OCI-LY3 (cell line): ENCODE data around the gene HSPD1.
A peak's percentile ranks its signal among the peaks of the same experiment; 100 is the strongest.

Source experiments
- H2AFZ ChIP-seq: fragments of 200-600, 300-600 bp; shearing (Covaris generic); 2 replicates; pipeline ENCODE4 v1.6.0; 2014; ENCODE audit warnings: antibody characterized with exemption, low read depth, low read length
- H3K27ac ChIP-seq: fragments of 200-600, 300-600 bp; sonication (generic); 2 replicates; pipeline ENCODE4 v1.5.1; 2014; ENCODE audit warnings: mild to moderate bottlenecking, low read length, moderate library complexity, mixed read lengths
- H3K27me3 ChIP-seq: fragments of 200-600, 300-600 bp; sonication (generic); 2 replicates; pipeline ENCODE4 v1.6.1; 2014; ENCODE audit warnings: low read depth, low read length, mixed read lengths
- H3K36me3 ChIP-seq: fragments of 200-600, 300-600 bp; sonication (generic); replicated peaks from 2 replicates; pipeline ENCODE3; 2014; ENCODE audit warnings: low read depth, low read length, mixed read lengths
- H3K4me1 ChIP-seq: fragments of 300-600, 200-600 bp; sonication (generic); 2 replicates; pipeline ENCODE4 v1.6.1; 2014; ENCODE audit warnings: low read length, mixed read lengths
- H3K4me2 ChIP-seq: fragments of 200-600, 300-600 bp; sonication (generic); 2 replicates; pipeline ENCODE4 v1.6.1; 2014; ENCODE audit warnings: low read length, mixed read lengths
- H3K4me3 ChIP-seq: fragments of 300-600, 200-600 bp; sonication (generic); 2 replicates; pipeline ENCODE4 v1.5.1; 2014; ENCODE audit warnings: antibody characterized with exemption, mild to moderate bottlenecking, low read length, moderate library complexity
- H3K79me2 ChIP-seq: fragments of 300-600, 200-600 bp; shearing (Covaris generic); 2 replicates; pipeline ENCODE4 v1.6.1; 2014; ENCODE audit warnings: mild to moderate bottlenecking, low read length, mixed read lengths
- H3K9ac ChIP-seq: fragments of 300-600, 200-600 bp; shearing (Covaris generic); 2 replicates; pipeline ENCODE4 v1.6.0; 2014; ENCODE audit warnings: mild to moderate bottlenecking, low read length, moderate library complexity
- H3K9me3 ChIP-seq: fragments of 200-600, 300-600 bp; shearing (Covaris generic); 2 replicates; pipeline ENCODE4 v1.6.1; 2014; ENCODE audit warnings: low read length, mixed read lengths; ENCODE audit not compliant: insufficient read depth
- H4K20me1 ChIP-seq: fragments of 200-600, 300-600 bp; sonication (generic); 2 replicates; pipeline ENCODE4 v1.6.1; 2016; ENCODE audit warnings: low read length, mixed read lengths; ENCODE audit not compliant: insufficient read depth
- EZH2phosphoT487 ChIP-seq: fragments of 200-600 bp; shearing (Covaris generic); IDR thresholded peaks from 2 replicates; pipeline ENCODE4 v1.6.1; 2018; ENCODE audit warnings: antibody characterized with exemption, mixed run types, low read depth
- TF ChIP-seq, protein P1 (sequence below): fragments of 200-600, 300-600 bp; sonication (generic); IDR thresholded peaks from 2 replicates; pipeline ENCODE4 v1.5.1; 2014; ENCODE audit warnings: antibody characterized with exemption, low read length, low read depth

Gene HSPD1

DNA sequence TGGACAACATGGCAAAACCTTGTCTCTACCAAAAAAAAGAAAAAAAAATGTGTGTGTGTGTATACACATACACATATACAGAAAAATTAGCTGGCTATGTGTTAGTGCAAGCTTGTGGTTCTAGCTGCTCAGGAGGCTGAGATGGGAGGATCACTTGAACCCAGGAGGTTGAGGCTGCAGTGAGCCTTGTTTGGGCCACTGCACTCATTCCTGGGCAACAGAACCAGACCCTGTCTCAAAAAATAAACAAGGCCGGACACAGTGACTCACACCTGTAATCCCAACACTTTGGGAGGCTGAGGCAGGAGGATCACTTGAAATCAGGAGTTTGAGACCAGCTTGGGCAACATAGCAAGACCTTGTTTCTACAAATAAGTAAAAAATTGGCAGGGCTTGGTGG is 44.2 kb downstream of the HSPD1 start:
- peaks cover 48% of the 10 kb centered on the region for H3K79me2 ChIP-seq
- no peaks in the 10 kb centered on the region for H3K9me3 ChIP-seq
- H3K4me2 ChIP-seq: no peak overlapping the region
- H3K27me3 ChIP-seq: no peaks in the 10 kb centered on the region
- no peak overlapping the region for H3K4me3 ChIP-seq
- H3K36me3 ChIP-seq: no peaks in the 10 kb centered on the region
- H2AFZ ChIP-seq: no peak overlapping the region
- peaks cover 13% of the 10 kb centered on the region for H3K4me1 ChIP-seq
- TF ChIP-seq EZH2phosphoT487: no peak
- TF ChIP-seq, protein P1, sequence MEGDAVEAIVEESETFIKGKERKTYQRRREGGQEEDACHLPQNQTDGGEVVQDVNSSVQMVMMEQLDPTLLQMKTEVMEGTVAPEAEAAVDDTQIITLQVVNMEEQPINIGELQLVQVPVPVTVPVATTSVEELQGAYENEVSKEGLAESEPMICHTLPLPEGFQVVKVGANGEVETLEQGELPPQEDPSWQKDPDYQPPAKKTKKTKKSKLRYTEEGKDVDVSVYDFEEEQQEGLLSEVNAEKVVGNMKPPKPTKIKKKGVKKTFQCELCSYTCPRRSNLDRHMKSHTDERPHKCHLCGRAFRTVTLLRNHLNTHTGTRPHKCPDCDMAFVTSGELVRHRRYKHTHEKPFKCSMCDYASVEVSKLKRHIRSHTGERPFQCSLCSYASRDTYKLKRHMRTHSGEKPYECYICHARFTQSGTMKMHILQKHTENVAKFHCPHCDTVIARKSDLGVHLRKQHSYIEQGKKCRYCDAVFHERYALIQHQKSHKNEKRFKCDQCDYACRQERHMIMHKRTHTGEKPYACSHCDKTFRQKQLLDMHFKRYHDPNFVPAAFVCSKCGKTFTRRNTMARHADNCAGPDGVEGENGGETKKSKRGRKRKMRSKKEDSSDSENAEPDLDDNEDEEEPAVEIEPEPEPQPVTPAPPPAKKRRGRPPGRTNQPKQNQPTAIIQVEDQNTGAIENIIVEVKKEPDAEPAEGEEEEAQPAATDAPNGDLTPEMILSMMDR: no peak
- no peak overlapping the region for H3K27ac ChIP-seq
- no peak overlapping the region for H3K9ac ChIP-seq
- peaks cover 6% of the 10 kb centered on the region; the same call in 1 of the 2 replicates for H4K20me1 ChIP-seq

DNA sequence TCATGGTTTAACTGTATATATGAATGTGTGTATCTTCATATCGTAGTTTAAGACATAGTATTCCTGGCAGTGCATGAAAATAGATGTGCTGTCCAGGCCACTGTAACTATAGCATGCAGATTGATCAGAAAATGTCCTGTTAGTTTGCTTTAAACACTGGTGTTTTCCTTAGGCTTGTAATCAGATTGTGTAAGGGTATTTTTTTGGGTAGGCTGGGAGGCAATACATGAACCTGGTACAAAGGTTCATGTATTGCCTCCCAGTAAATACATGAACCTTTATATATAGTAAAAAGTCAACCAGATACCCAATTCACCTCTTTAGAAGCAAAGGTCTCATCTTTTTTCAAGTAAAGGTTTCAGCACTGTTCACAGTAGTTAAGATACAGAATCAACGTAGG is 44.7 kb downstream of the HSPD1 start:
- Histone ChIP-seq H3K9me3 (no peaks in the 10 kb centered on the region), H3K79me2 (peaks cover 48% of the 10 kb centered on the region), H3K27me3 (no peaks in the 10 kb centered on the region), H3K4me3 (peak overlapping the region; percentile 90), H3K4me1 (peaks cover 13% of the 10 kb centered on the region), H2AFZ (no peak overlapping the region), H4K20me1 (peaks cover 6% of the 10 kb centered on the region; the same call in 1 of the 2 replicates), H3K4me2 (peak overlapping the region; percentile 76), H3K36me3 (no peaks in the 10 kb centered on the region), H3K9ac (peak overlapping the region; percentile 77; the same call in 1 of the 2 replicates), H3K27ac (no peak overlapping the region)
- TF ChIP-seq, protein P1: no peak
- TF ChIP-seq EZH2phosphoT487: no peak

DNA sequence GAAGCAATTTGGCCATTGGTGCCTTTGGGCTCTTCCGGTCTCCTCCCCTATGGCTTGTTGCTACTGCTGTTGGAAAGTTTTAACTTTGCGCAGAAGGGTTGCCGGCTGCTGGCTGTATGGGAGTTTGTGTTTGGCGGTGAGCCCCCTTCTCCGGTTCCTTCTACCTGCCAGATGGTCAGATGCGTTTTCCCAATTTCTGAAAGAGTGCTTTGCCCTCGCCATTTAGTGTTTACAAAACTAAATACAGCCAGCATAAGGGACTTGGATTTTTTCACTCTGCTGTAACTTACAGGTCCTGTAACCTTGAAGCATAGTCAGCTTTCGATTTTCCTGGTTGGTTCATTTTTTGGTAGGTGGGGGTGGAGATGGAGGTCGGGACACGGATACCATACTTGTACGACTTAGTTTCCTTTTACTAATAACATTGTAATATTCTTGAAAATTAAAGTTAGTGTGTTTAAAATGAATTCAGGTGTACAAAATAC is 45.7 kb downstream of the HSPD1 start:
- Histone ChIP-seq H3K4me2 (peak overlapping the region; percentile 76), H3K79me2 (peaks cover 43% of the 10 kb centered on the region), H3K27me3 (no peaks in the 10 kb centered on the region), H3K27ac (peak overlapping the region; percentile 74), H3K9me3 (no peaks in the 10 kb centered on the region), H3K36me3 (no peaks in the 10 kb centered on the region), H4K20me1 (peaks cover 6% of the 10 kb centered on the region; the same call in 1 of the 2 replicates), H2AFZ (peak overlapping the region; percentile 82), H3K4me3 (peak overlapping the region; percentile 90), H3K9ac (peak overlapping the region; percentile 77), H3K4me1 (peaks cover 13% of the 10 kb centered on the region)
- no peak for TF ChIP-seq EZH2phosphoT487
- TF ChIP-seq, protein P1: no peak

DNA sequence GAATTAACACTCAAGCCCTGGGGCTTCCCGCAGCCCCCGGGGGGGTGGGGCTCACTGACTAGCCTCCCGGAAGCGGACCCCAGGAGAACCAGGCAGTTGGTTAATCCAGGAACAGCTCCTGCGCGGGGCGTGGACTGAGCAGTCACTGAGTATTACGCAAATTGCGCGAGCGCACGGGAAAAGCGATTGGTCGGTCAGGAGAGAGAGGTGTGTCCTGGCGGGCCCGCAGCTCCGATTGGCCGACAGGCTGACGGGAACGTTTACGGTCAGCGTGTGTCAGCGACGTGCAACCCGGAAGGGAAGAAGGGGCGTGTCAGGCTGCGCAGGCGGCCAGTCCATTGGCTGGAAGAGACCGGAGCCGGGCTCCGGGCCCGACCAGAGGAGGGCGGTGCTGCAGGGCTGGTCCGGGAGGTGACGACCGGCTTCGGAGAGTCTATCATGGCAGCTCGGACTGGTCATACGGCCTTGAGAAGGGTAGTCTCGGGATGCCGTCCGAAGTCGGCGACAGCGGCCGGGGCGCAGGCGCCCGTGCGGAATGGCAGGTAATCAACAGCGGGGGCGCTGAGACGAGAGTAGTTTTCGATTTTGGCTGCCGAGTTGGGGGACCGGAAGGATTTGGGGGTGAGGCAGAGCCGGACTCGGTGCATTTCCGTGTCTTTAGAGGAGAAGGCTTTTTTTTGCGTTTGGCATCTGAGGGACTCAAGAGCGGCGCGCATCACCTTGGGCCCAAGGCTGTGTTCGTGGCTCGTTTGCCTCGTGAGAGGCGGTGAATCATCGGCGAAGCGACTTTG is 46.3 kb downstream of the HSPD1 start, which contains the start of gene COQ10B:
Gene COQ10B (plus strand): TSS at position 430 of the 791 bp plus-strand sequence. CDS start 9 bp downstream, at position 439.
- peak within 1 kb of the TSS; percentile 94 for H2AFZ ChIP-seq
- no peaks in the 10 kb centered on the region for H3K9me3 ChIP-seq

More for the DNA sequence above, 46.3 kb downstream of the HSPD1 start, which contains the start of gene COQ10B:
- peaks cover 13% of the 10 kb centered on the region for H3K4me1 ChIP-seq
- peak within 1 kb of the TSS; percentile 97 for H3K4me2 ChIP-seq
- no peaks in the 10 kb centered on the region for H3K27me3 ChIP-seq
- peaks cover 41% of the 10 kb centered on the region for H3K79me2 ChIP-seq
- TF ChIP-seq EZH2phosphoT487: no peak
- TF ChIP-seq, protein P1: 0 out of 2 replicates have a peak, but pooled peaks have one; percentile 6
- H3K27ac ChIP-seq: peak within 1 kb of the TSS; percentile 74
- peak within 1 kb of the TSS; percentile 96 for H3K4me3 ChIP-seq
- H3K36me3 ChIP-seq: no peaks in the 10 kb centered on the region
- peaks cover 6% of the 10 kb centered on the region; the same call in 1 of the 2 replicates for H4K20me1 ChIP-seq
- peak within 1 kb of the TSS; percentile 82 for H3K9ac ChIP-seq
